Adrenal gland (tissue), 5 donors: ENCODE results near the gene PPP1R9A.

Experiments
- POLR2A ChIP-seq, 2 donors: fragments of 450-650 bp; IDR thresholded peaks; one replicate each; pipeline ENCODE4 v1.6.1; 2017; ENCODE audit warnings: antibody characterized with exemption in 2 of 2, mild to moderate bottlenecking in 2 of 2, moderate library complexity in 1 of 2
- TF ChIP-seq, protein P1 (sequence below), 6 experiments: fragments of 450-650 bp in 4 of 6; fragments of 200-600 bp in 2 of 6; sonication (generic) in 1 of 6; IDR thresholded peaks; 1 replicate in 5 of 6; 2 replicates in 1 of 6; pipeline versions ENCODE4 v1.5.1 to v1.8.0; 2016 to 2021; ENCODE audit warnings: antibody characterized with exemption in 6 of 6, mild to moderate bottlenecking in 2 of 6, moderate library complexity in 1 of 6
- donor health status: DM: no; HTN: no; CAD: no.

DNA sequence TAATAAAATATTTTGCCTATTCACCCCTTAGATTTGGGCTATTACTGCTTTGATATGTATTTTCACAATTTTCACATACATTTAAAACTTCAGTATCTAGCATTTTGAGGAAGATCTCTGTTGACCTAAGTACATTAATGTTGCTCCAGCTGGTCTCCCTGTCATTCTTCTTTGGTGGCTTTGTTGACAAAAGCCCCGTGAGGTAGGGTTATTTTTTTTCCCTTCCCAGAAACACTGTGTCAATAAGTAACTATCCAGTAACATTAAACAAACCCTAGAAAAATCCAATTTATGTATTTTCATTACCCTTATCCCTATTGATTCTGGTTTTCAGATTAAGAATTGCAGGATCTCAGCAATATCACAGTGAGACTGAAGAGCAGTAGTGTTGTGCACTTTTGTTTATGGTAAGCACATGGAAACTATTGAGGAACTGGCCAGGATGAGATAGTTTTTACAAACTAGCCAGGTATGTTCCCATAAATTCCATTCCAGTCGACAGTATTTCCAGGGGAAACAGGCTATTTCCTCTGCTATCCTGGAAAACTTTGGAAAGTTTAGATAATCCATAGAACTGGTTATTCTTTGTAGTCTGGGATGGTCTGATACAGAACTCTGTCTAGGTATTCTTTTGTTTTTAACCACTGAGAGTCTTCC, 218.8 kb downstream of the PPP1R9A start:
- no peak for TF ChIP-seq POLR2A (IDR thresholded peaks at IDR 0.05)
- TF ChIP-seq, protein P1, sequence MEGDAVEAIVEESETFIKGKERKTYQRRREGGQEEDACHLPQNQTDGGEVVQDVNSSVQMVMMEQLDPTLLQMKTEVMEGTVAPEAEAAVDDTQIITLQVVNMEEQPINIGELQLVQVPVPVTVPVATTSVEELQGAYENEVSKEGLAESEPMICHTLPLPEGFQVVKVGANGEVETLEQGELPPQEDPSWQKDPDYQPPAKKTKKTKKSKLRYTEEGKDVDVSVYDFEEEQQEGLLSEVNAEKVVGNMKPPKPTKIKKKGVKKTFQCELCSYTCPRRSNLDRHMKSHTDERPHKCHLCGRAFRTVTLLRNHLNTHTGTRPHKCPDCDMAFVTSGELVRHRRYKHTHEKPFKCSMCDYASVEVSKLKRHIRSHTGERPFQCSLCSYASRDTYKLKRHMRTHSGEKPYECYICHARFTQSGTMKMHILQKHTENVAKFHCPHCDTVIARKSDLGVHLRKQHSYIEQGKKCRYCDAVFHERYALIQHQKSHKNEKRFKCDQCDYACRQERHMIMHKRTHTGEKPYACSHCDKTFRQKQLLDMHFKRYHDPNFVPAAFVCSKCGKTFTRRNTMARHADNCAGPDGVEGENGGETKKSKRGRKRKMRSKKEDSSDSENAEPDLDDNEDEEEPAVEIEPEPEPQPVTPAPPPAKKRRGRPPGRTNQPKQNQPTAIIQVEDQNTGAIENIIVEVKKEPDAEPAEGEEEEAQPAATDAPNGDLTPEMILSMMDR (IDR thresholded peaks at IDR 0.05): no peak
